Left kidney (tissue), 2 donors: ENCODE results near the gene VPS37C. TPM values are rescaled to one million over a fixed set of nuclear protein-coding genes. Genes with fewer than 3 reads are reported as not detected.
"Not testable (repeated sequence)": the region's sequence is repeated elsewhere in the genome, so short reads cannot be mapped to it uniquely, and the experiment has no call there.

ENCODE experiments used
- DNase-seq: peaks from one replicate; pipeline ENCODE4 v3.0.0-alpha.2; 2013
- polyA plus RNA-seq: library from polyadenylated mRNA; unstranded; fragments of 120-200 nt; gene quantifications from one replicate; pipeline ENCODE4 v1.2.1, GENCODE V29; 2013; ENCODE audit not compliant: insufficient read length

VPS37C gene
- polyA plus RNA-seq, 1 donor, result 16.7 TPM

DNA sequence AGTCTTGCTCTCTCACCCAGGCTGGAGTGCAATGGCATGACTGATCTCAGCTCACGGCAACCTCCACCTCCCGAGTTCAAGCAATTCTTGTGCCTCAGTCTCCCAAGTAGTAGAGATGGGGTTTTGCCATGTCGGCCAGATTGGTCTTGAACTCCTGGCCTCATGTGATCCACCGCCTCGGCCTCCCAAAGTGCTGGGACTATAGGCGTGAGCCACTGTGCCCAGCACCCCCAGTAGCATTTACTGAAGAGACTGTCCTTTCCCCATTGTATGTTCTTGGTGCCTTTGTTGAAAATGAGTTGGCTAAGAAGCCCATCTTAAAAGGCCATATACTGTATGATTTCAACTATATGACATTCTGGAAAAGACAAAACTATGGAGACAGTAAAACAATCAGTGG, 19.0 kb upstream of the VPS37C start:
- DNase-seq, result not testable (repeated sequence)

DNA sequence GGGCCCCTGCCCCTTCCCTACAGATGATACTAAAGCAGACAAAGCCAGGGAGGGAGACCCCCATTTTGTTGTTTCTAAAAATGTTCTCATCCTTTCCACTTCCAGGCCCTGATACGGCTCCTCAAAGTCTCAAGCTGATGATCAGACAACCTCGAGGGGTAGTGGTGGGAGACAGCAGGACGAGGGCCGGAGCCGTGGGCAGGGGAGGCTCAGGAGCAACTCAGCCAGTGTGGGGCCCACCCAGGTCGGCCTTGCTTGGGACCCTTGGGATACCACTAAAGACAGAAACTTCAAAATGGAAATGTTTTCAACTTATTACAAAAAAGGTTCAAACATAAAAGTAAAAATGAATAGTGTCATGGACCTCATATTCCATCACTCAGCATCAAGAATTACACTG, 15.2 kb upstream of the VPS37C start:
- no peak for DNase-seq

DNA sequence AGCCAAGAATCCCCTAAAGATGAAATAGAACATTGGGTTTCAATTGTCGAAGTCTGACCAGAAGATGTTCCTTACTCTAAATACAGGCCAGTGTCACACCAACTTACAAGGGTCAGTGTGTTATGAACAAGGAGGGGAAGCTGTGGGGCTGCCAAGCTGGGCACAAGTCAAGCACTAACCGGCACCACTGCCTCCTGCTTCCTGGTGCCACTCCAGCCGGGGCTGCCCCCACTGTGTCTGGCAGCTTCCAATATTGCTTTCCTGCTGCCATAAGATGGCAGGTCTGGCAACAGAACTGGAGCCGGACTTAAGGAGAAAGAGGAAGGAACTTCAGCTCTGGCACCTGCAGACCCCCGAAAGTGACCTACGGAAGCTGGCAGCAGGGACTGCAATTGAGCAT, 13.7 kb upstream of the VPS37C start:
- DNase-seq, result no peak

DNA sequence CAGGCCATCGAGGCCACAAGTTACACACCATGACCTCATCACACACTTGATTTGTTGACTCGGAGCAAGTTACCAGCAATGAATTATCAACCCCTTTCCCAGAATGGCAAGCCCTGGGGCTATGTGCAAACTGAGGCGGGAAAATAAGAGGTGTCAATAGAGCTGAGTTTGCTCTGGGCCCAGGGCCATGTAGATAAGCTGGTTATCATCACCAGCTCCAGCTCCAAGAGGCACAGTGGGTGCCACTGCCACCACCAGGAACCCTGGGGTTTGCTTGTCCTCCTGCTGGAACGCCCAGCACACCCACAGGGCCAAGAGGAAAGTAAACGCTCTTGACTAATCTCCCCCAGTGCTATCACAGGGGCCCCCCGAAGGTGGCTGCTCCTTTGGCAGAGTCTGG, 13.0 kb upstream of the VPS37C start:
- DNase-seq, result no peak

DNA sequence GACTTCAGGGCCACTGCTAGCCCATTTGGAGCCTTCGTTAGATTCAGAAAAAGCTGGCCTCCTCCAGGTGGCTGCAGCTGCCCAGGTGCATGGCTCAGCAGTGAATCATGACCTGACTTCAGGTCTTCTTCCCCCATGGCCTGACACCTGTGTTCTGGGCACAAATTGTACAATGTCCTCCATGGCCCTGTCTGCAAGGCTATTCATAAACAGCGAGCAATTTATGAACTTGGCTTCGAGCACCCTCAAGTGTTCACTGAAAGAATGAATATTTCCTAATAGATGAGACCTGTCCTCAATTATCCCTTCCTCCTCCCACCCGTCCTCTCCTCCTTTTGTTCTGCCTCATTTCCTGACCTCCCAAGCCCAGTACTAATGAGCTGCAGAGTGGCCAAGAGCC, 12.2 kb upstream of the VPS37C start:
- no peak for DNase-seq

DNA sequence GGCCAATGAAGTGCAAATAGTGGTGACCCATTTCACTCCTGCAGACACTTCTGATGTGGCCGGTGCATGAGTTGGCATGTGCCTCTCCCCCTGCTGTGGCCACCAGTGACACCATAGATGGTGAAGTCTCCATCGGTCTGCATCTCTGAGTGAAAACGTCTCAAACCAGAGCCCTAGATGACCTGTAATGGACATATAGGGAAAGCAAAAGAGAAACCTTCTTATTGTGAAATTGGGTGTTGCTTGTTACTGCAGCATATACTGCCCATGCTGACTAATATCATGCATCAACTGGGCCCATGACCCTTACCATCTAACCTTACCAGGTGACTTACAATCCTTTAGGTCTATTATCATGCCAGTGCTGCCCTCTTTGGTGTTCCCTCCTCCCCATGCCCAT, 11.7 kb upstream of the VPS37C start:
- no peak for DNase-seq

DNA sequence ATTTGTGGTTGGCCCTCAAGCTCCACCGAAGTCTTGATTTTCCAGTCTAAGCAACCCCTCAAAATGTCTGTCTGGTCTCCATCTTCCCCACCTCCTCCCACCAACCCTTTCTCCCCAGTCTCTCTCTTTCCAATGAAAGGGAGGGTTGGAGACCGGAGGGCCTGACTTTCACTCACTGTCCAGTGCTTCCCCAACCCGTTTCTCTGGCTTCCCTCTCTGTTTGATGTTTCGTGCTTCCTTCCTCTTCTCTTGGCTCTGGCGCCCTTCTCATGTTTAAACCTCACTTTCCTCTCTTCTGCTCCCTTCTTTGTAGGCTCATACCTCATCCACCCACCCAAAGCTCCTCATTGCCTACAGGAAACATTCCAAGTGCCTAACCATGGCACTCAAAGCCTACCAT, 11.1 kb upstream of the VPS37C start:
- no peak for DNase-seq

DNA sequence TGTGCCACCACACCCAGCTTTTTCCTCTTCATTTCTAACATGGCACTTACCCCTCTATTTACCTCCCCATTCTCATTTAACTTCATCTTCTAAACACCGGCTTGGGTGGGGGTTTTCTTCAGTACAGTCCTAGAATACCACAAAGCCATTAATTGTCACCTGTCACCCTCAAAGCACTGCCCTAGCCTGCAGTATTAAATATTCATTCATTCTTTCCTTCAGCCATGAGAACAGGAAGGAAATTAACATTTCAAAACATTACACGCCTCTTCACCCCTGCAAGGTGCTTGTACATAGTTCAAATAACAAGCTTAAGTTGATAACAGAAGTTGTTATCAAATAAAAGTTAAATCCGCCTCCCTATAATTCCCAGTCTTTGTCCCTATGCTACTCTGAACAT, 10.7 kb upstream of the VPS37C start:
- DNase-seq, result no peak

DNA sequence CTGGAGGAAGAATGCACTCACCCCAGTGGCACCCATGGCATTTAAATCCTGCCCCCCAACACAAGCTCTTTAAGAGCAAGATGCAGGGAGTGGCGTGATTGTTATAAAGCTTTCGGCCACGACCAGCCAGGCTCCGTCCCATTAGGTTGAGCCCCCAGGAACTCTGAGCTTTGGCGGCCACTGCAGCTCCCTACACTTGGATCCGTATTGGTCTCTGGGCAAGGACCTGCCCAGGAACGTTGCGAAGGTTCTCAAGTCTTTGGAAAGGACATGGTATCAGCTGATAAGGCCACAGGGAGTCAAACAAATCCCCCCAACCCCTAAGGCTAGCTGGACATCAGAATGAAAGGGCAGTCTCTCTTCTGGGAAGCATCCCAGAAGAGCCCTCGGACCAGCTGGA, 9.3 kb upstream of the VPS37C start:
- no peak for DNase-seq

DNA sequence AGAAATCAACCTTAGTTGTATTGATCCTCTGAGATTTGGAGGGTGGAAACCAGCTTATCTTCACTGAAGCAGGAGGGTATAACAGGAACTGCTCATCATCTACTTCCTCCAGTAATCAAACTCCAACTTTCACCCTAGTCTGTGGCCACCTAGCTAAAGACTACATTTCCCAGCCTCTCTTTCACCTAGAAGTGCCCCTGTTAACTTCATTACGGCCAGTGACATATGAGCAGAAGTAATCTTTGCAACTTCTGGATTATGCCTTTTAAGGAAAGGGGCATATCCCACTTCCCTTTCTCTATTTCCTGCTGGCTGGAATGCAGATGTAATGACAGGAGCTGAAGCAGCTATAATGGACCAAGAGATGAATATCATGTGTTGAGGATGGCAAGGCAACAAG, 7.6 kb upstream of the VPS37C start:
- DNase-seq, result no peak

DNA sequence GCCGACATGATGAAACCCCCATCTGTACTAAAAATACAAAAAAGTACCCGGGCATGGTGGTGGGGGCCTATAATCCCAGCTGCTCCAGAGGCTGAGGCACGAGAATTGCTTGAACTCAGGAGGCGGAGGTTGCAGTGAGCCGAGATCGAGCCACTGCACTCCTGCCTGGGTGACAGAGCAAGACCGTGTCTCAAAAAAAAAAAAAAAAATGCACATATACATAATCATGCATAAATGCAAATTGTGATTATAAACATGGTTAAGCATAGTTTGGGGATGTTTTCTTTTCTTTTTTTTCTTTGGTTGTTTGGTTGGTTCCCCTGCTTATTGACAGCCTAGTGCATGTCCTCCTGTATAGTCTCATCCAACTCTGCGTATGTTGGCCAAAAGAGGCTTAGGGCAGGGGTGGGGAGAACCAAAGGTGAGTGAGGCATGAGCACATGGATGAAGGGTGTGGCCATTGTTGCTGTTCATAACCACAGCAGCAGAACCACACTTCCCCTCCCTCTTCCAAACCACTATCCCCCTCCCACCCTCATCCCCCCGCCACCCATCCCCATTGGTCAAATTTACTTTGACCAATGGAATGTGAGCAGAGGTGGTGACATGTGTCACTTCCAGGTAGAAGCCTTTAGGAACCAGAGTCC, 6.9 kb upstream of the VPS37C start:
- DNase-seq, result no peak

DNA sequence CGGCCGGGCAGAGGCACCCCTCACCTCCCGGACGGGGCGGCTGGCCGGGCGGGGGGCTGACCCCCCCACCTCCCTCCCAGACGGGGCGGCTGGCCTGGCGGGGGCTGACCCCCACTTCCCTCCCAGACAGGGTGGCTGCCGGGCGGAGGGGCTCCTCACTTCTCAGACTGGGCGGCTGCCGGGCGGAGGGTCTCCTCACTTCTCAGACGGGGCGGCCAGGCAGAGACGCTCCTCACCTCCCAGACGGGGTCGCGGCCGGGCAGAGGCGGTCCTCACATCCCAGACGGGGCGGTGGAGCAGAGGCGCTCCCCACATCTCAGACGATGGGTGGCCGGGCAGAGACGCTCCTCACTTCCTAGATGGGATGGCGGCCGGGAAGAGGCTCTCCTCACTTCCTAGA, 5.1 kb upstream of the VPS37C start:
- not testable (repeated sequence) for DNase-seq

DNA sequence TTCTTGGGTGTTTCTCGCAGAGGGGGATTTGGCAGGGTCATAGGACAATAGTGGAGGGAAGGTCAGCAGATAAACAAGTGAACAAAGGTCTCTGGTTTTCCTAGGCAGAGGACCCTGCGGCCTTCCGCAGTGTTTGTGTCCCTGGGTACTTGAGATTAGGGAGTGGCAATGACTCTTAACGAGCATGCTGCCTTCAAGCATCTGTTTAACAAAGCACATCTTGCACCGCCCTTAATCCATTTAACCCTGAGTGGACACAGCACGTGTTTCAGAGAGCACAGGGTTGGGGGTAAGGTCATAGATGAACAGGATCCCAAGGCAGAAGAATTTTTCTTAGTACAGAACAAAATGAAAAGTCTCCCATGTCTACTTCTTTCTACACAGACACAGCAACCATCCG, 4.6 kb upstream of the VPS37C start:
- not testable (repeated sequence) for DNase-seq

DNA sequence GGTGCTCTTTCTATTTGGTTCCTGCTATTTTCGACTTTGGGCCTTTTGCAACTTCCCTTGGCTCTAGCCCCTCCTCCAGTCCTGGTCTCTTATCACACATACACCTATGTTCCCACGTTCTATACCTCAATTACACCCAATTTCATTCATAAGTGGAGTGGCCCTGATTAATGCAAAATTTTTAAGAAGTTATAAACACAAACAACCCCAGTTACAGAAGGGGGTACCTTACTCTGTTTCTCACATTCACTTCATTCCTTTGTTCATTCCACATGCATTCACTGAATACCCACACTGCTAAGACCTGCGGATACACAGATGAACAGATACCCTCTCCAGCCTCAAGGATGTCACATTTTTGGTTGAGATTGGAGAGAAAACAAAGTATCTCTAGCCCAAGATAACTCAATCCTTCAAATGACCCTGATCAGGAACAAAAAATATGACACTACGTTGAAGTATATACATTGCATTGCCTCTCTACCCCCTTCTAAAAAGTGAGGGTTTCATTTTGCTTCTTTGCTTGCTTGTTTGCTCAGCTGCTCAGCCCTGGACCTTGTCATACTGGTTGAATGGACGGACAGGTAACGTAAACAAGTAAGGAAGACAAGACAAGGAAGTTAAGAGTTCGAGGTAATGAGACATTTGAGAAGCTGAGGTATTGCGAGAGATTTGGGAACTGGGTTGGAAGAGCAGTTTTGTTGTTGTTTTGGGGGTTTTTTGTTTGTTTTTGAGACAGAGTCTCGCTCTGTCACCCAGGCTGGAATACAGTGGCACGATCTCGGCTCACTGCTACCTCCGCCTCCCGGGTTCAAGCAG, 3.6 kb upstream of the VPS37C start:
- no peak for DNase-seq

DNA sequence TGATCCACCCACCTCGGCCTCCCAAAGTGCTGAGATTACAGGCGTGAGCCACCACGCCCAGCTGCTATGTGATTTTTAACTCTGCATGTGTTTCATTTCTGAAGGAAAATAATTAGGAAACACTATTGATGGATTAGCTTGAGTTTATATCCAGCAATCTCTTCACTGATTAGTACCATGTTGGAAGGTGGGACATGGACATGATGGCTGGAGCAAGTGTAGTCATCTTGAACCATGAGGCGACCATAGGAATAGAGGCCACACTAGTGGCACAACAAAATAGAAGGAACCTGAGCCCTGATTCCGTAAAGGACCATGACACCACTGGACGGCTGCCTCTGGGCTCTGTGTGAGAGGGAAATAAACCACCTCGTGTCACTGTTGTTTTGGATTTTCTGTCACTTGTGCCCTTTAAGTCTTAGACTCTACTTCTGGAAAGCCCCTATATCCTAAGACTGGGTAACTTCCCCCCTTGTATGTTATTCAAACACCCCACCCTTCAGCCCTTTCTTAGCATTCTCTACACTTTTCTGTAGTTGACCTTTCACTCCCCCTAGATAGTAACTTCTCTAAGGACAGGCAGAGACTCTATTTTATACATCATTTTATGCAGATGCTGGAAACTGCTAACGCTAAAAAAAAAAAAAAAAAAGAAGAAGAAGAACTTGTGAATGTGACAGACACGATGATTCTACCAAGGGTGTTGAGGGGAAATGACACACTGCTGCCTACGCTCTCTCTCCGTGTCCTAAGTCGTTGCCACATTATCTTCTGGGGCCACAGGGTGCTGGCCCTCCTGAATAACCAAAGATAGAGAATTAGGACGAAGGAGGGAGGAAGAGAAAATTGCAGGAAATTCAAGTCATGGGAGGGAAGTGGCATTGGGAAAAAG, 2.7 kb upstream of the VPS37C start:
- DNase-seq, result no peak

DNA sequence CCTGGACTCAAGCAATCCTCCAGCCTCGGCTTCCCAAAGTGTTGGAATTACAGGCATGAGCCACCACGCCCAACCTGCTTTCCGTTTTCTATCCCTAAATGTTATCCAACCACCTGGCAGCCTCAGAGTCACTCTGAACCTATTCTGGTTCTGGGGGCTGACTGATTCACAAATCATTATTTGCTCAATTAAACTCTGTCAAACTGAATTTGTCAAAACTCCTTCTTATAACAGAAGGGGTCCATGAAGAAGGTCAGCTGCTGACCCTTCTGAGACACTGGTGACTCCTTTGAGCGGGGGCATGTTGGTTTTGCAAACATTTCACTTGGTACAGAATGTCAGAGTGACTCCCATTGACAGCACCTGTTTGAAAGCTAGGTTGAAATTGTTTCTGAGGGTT, 1.8 kb upstream of the VPS37C start:
- DNase-seq, result no peak

DNA sequence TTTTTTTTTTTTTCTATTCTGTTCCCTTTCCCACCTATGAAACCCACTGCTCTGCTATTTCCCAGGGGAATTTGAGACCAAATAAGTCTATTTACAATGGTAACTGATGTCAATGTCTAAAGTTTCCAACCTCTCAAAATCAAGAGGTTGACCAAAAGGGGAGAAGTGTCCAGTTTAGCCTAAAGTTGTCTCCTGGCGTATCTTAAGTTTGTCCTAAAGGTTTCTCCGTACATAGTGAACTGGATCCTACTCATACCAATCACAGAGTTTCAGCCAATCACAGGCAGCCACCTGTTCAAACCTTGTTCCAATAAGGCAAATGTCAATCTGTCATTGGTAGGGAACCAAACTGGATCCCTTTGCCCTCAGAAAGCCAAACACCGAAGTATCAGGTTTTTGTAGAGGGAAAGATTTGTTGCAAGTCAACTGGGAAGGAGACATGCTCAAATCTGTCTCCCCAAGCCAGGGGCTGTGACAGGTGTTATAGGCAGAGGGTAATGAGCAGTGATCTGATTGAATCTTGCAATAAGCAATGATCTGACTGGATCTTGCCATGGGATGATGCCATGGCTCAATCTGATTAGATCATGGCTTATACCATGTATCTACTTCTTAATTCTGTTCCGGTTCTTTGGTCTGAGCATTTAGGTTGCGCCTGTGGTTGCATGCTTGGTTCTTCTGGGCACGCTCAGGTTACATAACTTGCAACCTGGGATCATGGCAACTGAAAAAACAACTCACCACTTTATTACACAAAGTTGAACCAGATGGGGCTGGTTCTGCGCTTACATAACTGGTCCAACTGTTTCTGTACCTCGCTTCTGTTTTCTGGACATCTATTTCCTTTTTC, 1.1 kb upstream of the VPS37C start:
- DNase-seq, result no peak

DNA sequence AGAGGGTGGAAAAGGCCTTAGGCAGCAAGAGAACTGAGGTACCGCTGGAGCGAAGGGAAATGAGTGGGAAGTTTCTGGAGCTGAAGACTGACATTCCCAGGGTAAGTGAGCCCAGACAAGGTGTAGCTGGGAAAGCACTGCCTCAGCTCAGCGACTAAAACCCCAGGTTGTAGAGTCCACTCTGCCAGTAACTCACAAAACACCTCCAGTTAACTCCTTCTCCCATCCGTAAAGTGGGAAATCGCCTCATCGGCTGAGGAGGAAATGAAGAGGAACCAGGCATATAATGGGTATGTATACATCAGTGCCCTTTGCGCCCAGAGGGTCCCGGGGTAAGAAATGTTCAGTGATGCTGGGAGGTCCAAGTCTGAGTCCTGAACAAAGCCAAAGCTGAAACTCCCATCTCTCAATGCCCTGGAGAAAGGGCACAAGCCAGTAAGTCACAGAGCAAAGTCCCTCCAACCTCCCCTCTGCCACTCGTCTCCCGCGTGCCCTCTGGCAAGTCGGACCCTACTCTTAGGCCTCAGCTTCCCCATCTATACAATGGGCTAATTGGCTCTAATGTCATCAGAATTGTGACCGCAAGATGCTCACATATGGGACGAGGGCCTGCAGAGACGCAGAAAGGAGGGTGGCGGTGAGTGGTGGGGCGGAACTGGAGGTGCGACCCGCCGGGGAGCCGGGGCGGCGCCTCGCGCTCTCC, 588 bp downstream of the VPS37C start:
- DNase-seq, result peak; percentile 35

DNA sequence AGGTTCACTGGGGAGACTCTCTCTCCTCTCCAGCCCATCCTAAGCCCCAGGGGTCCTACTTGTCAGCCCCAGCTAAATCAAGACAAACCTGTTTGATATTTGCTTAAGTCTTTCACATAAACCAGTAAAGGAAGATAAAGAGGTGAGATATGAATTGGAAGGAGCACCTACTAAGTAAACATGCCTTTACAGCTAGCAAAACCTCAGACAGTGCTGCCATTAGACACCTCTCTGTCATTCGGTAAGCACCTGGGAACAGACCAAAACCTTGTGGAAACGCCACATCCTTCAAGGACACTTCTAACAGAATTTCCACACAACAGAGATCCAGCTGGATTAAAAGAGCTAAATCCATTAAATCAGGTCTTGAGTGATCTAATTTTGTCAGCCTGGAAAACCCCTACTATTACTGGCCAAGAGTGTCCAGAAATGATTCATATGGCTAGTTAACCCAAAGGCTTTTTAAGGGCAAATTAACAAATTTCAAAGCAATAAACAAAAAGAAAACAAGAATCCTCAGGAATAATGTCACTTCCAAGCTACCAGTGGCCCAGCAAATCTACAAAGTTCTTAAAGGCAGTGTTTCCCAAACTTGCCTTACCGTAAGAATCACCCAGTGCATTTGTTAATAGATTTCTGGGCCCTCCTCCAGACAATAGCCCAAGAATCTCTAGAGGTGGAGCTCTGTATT, 2.4 kb downstream of the VPS37C start:
- no peak for DNase-seq

DNA sequence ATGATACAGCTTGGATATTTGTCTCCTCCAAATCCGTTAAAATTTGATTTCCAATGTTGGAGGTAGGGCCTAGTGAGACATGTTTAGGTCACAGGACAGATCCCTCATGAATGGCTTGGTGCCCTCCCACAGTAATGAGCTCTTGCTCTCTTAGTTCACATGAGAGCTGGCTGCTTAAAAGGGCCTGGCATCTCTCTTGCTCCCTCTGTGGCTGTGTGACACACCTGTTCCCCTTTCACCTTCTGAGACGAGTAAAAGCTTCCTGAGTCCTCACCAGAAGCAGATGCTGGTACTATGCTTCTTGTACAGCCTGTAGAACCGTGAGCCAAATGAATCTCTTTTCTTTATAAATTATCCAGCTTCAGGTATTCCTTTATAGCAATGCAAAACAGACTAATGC, 3.5 kb downstream of the VPS37C start:
- DNase-seq, result no peak

DNA sequence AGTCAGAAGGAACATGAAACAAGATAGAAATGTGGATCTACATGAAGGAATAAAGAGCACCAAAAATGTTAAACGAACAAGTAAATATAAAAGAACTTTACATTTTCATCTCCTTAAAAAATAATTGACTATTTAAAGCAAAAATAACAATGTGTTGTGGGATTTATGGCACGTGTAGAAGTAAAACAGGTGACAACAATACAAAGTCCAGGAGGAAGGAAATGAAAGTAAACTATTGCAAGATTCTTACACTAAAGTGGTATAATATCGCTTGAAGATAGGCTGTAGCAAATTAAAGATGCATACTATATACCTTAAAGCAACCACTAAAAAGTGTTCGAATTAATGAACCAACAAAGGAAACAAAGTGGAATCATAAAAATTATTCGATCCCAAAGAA, 5.5 kb downstream of the VPS37C start:
- no peak for DNase-seq
